ENCODE measurements around the gene GRIK2. TPM values are rescaled to one million over a fixed set of nuclear protein-coding genes. Genes with fewer than 3 reads are reported as not detected.

Gene GRIK2
- total and polyA plus RNA-seq, 2 of the 4 experiments (the other 2 are of a cell fraction): 8.2 to 15.2 TPM

GRCh38 chr6:101527467-101527866 is 134.0 kb downstream of the GRIK2 start:
- Histone ChIP-seq H4K5ac (ENCODE audit: low read depth, low read length) (peak overlapping the region; percentile 41; the same call in 1 of the 2 replicates), H3K4me1 (ENCODE audit: control insufficient read depth, insufficient read depth, low read length) (peaks cover 3% of the 10 kb centered on the region; the same call in 1 of the 2 replicates), H3K4me2 (ENCODE audit: low read depth, low read length) (no peak overlapping the region), H3K56ac (ENCODE audit: extremely low read depth, insufficient read depth, low read length) (no peak overlapping the region), H3K23ac (ENCODE audit: low read depth, low read length) (no peak overlapping the region), H2AK5ac (ENCODE audit: low read depth, low read length) (no peak overlapping the region), H4K20me1 (ENCODE audit: insufficient read depth, low read length) (no peaks in the 10 kb centered on the region), H3K27me3 (ENCODE audit: control insufficient read depth, insufficient read depth, low read length) (no peaks in the 10 kb centered on the region), H3K14ac (replicated peaks; ENCODE audit: low read depth, low read length) (no peak overlapping the region), H3K27ac (ENCODE audit: insufficient read depth, low read length) (no peak overlapping the region), H3K18ac (ENCODE audit: low read depth, low read length) (no peak overlapping the region), H3K4ac (ENCODE audit: low read depth, low read length) (no peak overlapping the region), H3K36me3 (ENCODE audit: control insufficient read depth, insufficient read depth, low read length) (no peaks in the 10 kb centered on the region), H3K9me3 (ENCODE audit: control insufficient read depth, insufficient read depth, low read length) (no peaks in the 10 kb centered on the region), H2BK20ac (ENCODE audit: low read depth, low read length) (no peak overlapping the region), H2BK120ac (ENCODE audit: low read depth, low read length) (no peak overlapping the region), H2BK5ac (ENCODE audit: low read depth, low read length, poor library complexity, severe bottlenecking) (no peak overlapping the region), H4K8ac (ENCODE audit: low read depth in 2 of 2, low read length in 2 of 2) (no peak overlapping the region), H3K9me1 (ENCODE audit: insufficient read depth, low read length) (no peaks in the 10 kb centered on the region), H3K79me1 (ENCODE audit: low read depth in 1 of 2, low read length in 2 of 2) (no peaks in the 10 kb centered on the region; a peak in 1 of 4 replicates), H2AK9ac (replicated peaks; ENCODE audit: low read depth, low read length, poor library complexity) (no peak overlapping the region), H3K9ac (ENCODE audit: low read depth, low read length) (no peak overlapping the region), H3K4me3 (ENCODE audit: insufficient read depth, low read depth, low read length) (no peak overlapping the region), H4K91ac (ENCODE audit: insufficient read depth, low read depth, low read length) (no peak overlapping the region), H2AFZ (replicated peaks; ENCODE audit: low read length, poor library complexity) (no peak overlapping the region), H2BK15ac (ENCODE audit: low read depth, low read length) (no peak overlapping the region)
- TF ChIP-seq SMC3 (IDR thresholded peaks at IDR 0.05; ENCODE audit: low read depth, low read length) (no peak), POLR2A (IDR thresholded peaks at IDR 0.05; ENCODE audit: low read depth, low read length) (no peak)
- no TSS peak for BruUV-seq (replicated peaks)
- no peak for ATAC-seq (ENCODE audit: low read depth)
- in situ Hi-C loops (cut with MboI; ENCODE audit: low sequenced_read_pairs) (no loop called here), intact Hi-C loops (cut with micrococcal nuclease) (no loop called here), dilution Hi-C loops (cut with HindIII; ENCODE audit: low sequenced_read_pairs, unreplicated experiment) (no loop called here)
- no peak for DNase-seq
- ChIA-PET CTCF (no interaction called here), POLR2A (ENCODE audit: unreplicated experiment) (no interaction called here)
- no CpG with 5 or more reads among the region's 3 CpGs for WGBS, 2 experiments (ENCODE audit: extremely low coverage in 2 of 2, insufficient read length in 1 of 2)

All from IMR-90 (cell line).